Measurements from ENCODE around the gene ENPP7. TPM values are rescaled to one million over a fixed set of nuclear protein-coding genes. Genes with fewer than 3 reads are reported as not detected.

The ENPP7 gene
- polyA plus RNA-seq, 3 donors: not detected

DNA sequence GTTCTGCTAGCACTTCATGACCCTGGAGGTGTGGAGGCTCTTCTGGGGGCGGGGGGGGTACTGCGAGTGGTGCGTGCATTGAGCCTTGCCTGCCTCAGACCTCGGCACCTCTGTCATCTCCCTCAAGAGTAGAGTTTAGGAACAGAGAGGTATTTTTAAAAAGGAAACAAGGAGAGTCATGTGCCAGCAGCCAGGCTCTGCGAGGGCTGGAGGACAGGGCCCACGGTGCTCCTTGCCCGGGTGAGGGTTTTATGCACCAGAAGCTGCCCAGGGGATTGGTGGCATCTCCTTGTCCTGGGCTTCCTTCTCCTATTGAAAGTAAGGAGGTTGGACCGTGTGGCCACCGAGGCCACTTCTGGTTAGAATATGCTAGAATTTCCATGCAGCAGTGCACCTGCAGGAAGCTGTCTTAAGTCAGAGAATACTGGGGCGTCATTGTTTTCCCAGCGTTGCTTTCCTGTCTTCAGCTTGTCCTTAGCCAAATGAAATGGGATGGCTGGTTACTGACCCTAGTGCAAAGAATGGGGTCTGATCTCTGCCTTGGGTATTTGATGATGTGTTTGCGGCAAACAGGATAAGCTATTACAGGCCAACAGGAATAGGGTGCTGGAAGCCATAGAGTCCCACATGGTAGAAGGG lies 50.4 kb downstream of the ENPP7 start:
- H3K4me1 Mint-ChIP-seq: peaks cover 37% of the 10 kb centered on the region
- H3K4me1 ChIP-seq (ENCODE audit: control insufficient read depth in 1 of 2, insufficient read depth in 2 of 2, low read length in 2 of 2): peaks cover 28 to 32% of the 10 kb centered on the region in 2 donors
- no peaks in the 10 kb centered on the region for H3K9me3 ChIP-seq (replicated peaks in 1 of 2; ENCODE audit: control insufficient read depth in 1 of 2, insufficient read depth in 1 of 2, low read length in 2 of 2)
- H3K27me3 ChIP-seq (ENCODE audit: control insufficient read depth in 2 of 2, insufficient read depth in 2 of 2, low read length in 2 of 2): peaks cover 10 to 51% of the 10 kb centered on the region in 2 donors
- H3K4me2 ChIP-seq (replicated peaks; ENCODE audit: extremely low read depth, low read length, poor library complexity, severe bottlenecking): peak overlapping the region; percentile 42
- peak overlapping the region in 1 of 2 donors; percentile 69 for H3K4me3 Mint-ChIP-seq
- H3K9me3 Mint-ChIP-seq: peaks cover 0 to 6% (median 3%) of the 10 kb centered on the region in 7 donors
- no peak overlapping the region for H3K9ac ChIP-seq (ENCODE audit: insufficient read depth, low read length, poor library complexity, severe bottlenecking)
- 8% methylated on average over 7 of the region's 12 CpGs for WGBS (ENCODE audit: insufficient coverage)
- no peaks in the 10 kb centered on the region for H4K20me1 ChIP-seq (ENCODE audit: insufficient read depth, low read length)
- no peak overlapping the region for H2AFZ ChIP-seq (ENCODE audit: insufficient read depth, low read depth, low read length, poor library complexity, severe bottlenecking)
- TF ChIP-seq, protein P1, sequence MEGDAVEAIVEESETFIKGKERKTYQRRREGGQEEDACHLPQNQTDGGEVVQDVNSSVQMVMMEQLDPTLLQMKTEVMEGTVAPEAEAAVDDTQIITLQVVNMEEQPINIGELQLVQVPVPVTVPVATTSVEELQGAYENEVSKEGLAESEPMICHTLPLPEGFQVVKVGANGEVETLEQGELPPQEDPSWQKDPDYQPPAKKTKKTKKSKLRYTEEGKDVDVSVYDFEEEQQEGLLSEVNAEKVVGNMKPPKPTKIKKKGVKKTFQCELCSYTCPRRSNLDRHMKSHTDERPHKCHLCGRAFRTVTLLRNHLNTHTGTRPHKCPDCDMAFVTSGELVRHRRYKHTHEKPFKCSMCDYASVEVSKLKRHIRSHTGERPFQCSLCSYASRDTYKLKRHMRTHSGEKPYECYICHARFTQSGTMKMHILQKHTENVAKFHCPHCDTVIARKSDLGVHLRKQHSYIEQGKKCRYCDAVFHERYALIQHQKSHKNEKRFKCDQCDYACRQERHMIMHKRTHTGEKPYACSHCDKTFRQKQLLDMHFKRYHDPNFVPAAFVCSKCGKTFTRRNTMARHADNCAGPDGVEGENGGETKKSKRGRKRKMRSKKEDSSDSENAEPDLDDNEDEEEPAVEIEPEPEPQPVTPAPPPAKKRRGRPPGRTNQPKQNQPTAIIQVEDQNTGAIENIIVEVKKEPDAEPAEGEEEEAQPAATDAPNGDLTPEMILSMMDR (IDR thresholded peaks at IDR 0.05): no peak
- H3K27me3 Mint-ChIP-seq (ENCODE audit: low read depth in 3 of 3): peaks cover 44 to 59% (median 54%) of the 10 kb centered on the region in 3 donors
- H3K79me2 ChIP-seq (ENCODE audit: insufficient read depth, low read length): no peaks in the 10 kb centered on the region
- no peak overlapping the region for H3K27ac ChIP-seq (ENCODE audit: low read depth in 1 of 2, low read length in 2 of 2)
- peak overlapping the region in 1 of 7 donors; percentile 29 for H3K27ac Mint-ChIP-seq
- intact Hi-C loops (cut with micrococcal nuclease): no loop called here
- H3K36me3 Mint-ChIP-seq: peaks cover 12% of the 10 kb centered on the region in 2 donors
- H3K4me3 ChIP-seq (replicated peaks in 1 of 3; ENCODE audit: low read depth in 2 of 3, low read length in 3 of 3): peak overlapping the region in 1 of 3 experiments; percentile 28
- no peak for DNase-seq
- H3K36me3 ChIP-seq (replicated peaks in 1 of 2; ENCODE audit: control insufficient read depth in 1 of 2, insufficient read depth in 2 of 2, low read length in 2 of 2): no peaks in the 10 kb centered on the region

DNA sequence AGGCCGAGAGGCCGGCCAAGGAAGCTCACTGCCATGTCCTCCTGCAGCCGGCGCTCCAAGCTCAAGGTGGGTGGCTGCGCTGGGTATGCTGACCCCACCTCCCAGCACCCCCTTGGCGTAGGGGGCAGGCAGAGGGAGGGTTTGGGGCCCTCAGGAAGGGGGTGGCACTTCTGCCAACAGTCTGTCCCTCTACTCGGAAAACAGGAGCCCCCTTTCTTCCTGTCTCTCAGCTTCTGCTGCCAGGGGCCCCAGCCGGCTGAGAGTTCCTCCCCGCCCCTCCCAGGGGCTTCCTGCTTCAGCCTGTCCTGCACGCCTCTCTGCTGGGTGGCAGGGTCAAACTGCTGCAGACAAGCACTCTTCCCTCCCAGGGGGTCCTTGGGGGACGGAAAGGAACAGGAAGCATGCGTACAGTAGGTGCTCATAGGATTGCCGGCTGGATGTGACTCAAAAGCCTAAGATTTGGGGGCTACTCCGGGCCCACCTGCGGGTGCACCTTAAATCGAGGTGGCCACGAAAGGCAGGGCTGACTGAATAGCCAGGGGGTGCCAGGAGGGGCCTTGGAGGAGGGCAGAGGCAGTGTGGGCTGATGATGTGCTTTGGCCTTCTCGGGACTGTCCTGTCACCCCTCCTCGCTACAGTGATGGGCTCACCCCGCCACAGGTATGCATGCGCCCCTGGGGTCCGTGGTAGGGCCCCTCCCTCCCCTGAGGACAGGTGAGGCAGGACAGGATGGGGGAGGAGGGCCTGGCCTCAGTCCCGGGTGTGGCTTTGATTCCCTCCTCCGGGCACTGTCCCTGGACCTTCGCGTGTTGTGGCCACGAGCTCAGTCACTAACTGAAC lies 51.2 kb downstream of the ENPP7 start:
- H3K9ac ChIP-seq (ENCODE audit: insufficient read depth, low read length, poor library complexity, severe bottlenecking): no peak overlapping the region
- H3K9me3 ChIP-seq (replicated peaks in 1 of 2; ENCODE audit: control insufficient read depth in 1 of 2, insufficient read depth in 1 of 2, low read length in 2 of 2): no peaks in the 10 kb centered on the region
- H3K4me3 ChIP-seq (replicated peaks in 1 of 3; ENCODE audit: low read depth in 2 of 3, low read length in 3 of 3): peak overlapping the region in 1 of 3 experiments; percentile 28
- peaks cover 40 to 58% (median 50%) of the 10 kb centered on the region in 3 donors for H3K27me3 Mint-ChIP-seq (ENCODE audit: low read depth in 3 of 3)
- H3K9me3 Mint-ChIP-seq: peaks cover 0 to 6% (median 3%) of the 10 kb centered on the region in 7 donors
- peak overlapping the region; percentile 69 for H2AFZ ChIP-seq (ENCODE audit: insufficient read depth, low read depth, low read length, poor library complexity, severe bottlenecking)
- H3K4me3 Mint-ChIP-seq: peak overlapping the region; percentile 6 to 69
- no peak overlapping the region for H3K27ac ChIP-seq (ENCODE audit: low read depth in 1 of 2, low read length in 2 of 2)
- peaks cover 32% of the 10 kb centered on the region for H3K4me1 Mint-ChIP-seq
- no peaks in the 10 kb centered on the region for H3K36me3 ChIP-seq (replicated peaks in 1 of 2; ENCODE audit: control insufficient read depth in 1 of 2, insufficient read depth in 2 of 2, low read length in 2 of 2)
- H3K4me2 ChIP-seq (replicated peaks; ENCODE audit: extremely low read depth, low read length, poor library complexity, severe bottlenecking): peak overlapping the region; percentile 42
- H3K27me3 ChIP-seq (ENCODE audit: control insufficient read depth in 2 of 2, insufficient read depth in 2 of 2, low read length in 2 of 2): peaks cover 2 to 46% of the 10 kb centered on the region in 2 donors
- 40% methylated on average over 16 of the region's 27 CpGs for WGBS (ENCODE audit: insufficient coverage)
- H3K4me1 ChIP-seq (ENCODE audit: control insufficient read depth in 1 of 2, insufficient read depth in 2 of 2, low read length in 2 of 2): peaks cover 25 to 31% of the 10 kb centered on the region in 2 donors
- no peaks in the 10 kb centered on the region for H4K20me1 ChIP-seq (ENCODE audit: insufficient read depth, low read length)
- intact Hi-C loops (cut with micrococcal nuclease): no loop called here
- no peak overlapping the region for H3K27ac Mint-ChIP-seq
- peaks cover 12% of the 10 kb centered on the region in 2 donors for H3K36me3 Mint-ChIP-seq
- TF ChIP-seq, protein P1 (IDR thresholded peaks at IDR 0.05): no peak
- H3K79me2 ChIP-seq (ENCODE audit: insufficient read depth, low read length): no peaks in the 10 kb centered on the region
- peak in 1 of 3 donors; percentile 4 for DNase-seq
